ENCODE data around the gene KDR. TPM values are rescaled to one million over a fixed set of nuclear protein-coding genes. Genes with fewer than 3 reads are reported as not detected.

Gene KDR
- total RNA-seq, 2 donors from 2014 or later: not detected

- H3K27ac Mint-ChIP-seq: no peak overlapping the region
- peaks cover 0 to 5% of the 10 kb centered on the region in 2 donors for H3K9me3 Mint-ChIP-seq
- ATAC-seq (no peak), DNase-seq (ENCODE audit: low spot score in 2 of 2) (no peak)
- H3K36me3 Mint-ChIP-seq: no peaks in the 10 kb centered on the region
These were observed 29.4 kb downstream of the KDR start for GRCh38 chr4:55096045-55096444.

GRCh38 chr4:55092504-55092903, 32.9 kb downstream of the KDR start:
- no peaks in the 10 kb centered on the region for H3K36me3 Mint-ChIP-seq
- no peak for DNase-seq (ENCODE audit: low spot score in 2 of 2)

GRCh38 chr4:55089916-55090315, 35.5 kb downstream of the KDR start:
- DNase-seq (ENCODE audit: low spot score in 2 of 2) (no peak), ATAC-seq (no peak)
- no peak overlapping the region for H3K27ac Mint-ChIP-seq
- peaks cover 0 to 5% of the 10 kb centered on the region in 2 donors for H3K9me3 Mint-ChIP-seq
- no peaks in the 10 kb centered on the region for H3K36me3 Mint-ChIP-seq

More at GRCh38 chr4:55092504-55092903, 32.9 kb downstream of the KDR start:
- Mint-ChIP-seq H3K9me3 (peaks cover 0 to 5% of the 10 kb centered on the region in 2 donors), H3K27ac (no peak overlapping the region)
- ATAC-seq: no peak

DNA sequence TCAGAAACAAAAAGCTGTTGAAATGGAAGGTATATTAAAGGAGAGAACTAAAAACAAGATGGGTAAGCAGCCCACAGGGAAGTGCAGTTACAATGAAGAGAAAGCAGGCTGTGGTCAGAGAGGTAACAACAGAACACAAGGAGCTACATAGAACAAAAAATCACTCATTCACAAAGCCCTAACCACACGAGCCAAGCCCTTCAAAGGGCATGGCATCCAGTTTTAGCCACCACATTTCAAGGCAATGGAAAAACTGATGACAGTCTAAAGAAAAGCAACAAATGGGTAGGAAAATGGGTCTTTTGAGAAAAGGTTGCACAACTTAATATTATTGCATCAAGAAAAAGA, 37.5 kb downstream of the KDR start:
- ATAC-seq (peak in 1 of 2 donors; percentile 74), DNase-seq (ENCODE audit: low spot score in 2 of 2) (no peak)
- H3K27ac Mint-ChIP-seq: no peak overlapping the region
- no peaks in the 10 kb centered on the region for H3K36me3 Mint-ChIP-seq
- H3K9me3 Mint-ChIP-seq: peaks cover 0 to 5% of the 10 kb centered on the region in 2 donors

DNA sequence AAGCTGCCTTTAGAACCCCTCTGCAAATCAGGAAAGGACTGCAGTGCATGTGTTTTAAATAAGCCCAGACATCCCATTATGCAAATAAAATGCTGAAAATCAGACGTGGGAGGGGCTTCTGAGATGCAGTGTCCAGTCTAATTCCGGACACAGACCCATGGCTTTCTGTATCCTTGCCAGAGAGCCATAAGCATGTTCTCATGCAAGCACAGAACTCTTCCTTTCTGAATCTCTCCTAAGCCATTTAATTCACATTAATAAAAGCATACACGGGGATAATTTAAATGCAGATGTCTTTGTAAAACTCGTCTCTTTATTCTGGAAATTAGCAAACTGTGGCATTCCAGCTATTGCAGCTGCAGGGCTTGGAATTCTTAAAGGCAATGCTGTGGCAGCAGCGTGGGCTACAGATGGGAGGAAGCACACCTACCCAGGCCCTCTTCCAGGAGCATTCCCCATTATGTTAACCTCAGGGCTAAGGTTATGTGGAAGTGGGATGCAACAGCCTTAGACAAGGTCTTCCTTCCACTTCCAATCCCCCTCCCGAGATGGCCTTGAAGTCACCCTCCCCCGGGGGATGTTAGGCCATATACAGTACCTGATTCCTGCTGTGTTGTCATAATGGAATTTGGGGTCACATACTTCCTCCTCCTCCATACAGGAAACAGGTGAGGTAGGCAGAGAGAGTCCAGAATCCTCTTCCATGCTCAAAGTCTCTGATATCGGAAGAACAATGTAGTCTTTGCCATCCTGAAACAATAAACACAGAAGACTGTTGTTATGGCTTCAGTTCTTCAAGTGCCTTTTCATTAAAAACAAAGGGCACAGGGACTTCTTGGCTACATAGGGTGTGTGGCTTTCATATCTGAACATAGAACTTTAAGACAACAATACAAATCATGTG, 38.1 kb downstream of the KDR start:
- Mint-ChIP-seq H3K36me3 (no peaks in the 10 kb centered on the region), H3K9me3 (peaks cover 0 to 5% of the 10 kb centered on the region in 2 donors), H3K27ac (no peak overlapping the region)
- ATAC-seq (no peak), DNase-seq (ENCODE audit: low spot score in 2 of 2) (no peak)

DNA sequence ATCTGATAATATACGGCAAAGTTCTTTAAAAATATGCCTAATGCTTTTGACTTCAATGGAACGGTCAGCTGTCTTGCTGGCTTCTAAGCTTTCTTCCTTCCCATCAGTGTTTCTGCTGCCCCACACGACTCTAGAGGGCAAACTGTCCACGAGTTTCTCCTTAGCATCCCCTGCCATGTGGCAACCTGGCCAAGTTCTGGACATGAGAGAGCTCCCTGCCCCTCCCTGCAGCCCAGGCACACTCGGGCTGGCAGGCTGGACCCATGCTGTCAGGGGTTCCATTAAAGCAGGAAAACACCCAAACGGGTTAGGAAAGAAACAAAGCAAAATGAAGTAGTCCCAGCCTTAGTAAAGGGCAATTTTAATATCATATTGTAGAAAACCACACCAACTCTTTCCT, 38.8 kb downstream of the KDR start:
- DNase-seq (ENCODE audit: low spot score in 2 of 2) (no peak), ATAC-seq (no peak)
- no peaks in the 10 kb centered on the region for H3K36me3 Mint-ChIP-seq
- no peaks in the 10 kb centered on the region for H3K9me3 Mint-ChIP-seq
- H3K27ac Mint-ChIP-seq: no peak overlapping the region

GRCh38 chr4:55083735-55084134, 41.7 kb downstream of the KDR start:
- no peak overlapping the region for H3K27ac Mint-ChIP-seq
- no peaks in the 10 kb centered on the region for H3K36me3 Mint-ChIP-seq
- ATAC-seq (no peak), DNase-seq (ENCODE audit: low spot score in 2 of 2) (no peak)
- H3K9me3 Mint-ChIP-seq: no peaks in the 10 kb centered on the region

- no peak for DNase-seq (ENCODE audit: low spot score in 2 of 2)
- ATAC-seq: no peak
These were observed 42.6 kb downstream of the KDR start for GRCh38 chr4:55082756-55083155.

GRCh38 chr4:55080174-55080865, 45.1 kb downstream of the KDR start:
- no peak for ATAC-seq
- no peaks in the 10 kb centered on the region for H3K9me3 Mint-ChIP-seq
- no peak for DNase-seq (ENCODE audit: low spot score in 2 of 2)
- no peak overlapping the region for H3K27ac Mint-ChIP-seq
- no peaks in the 10 kb centered on the region for H3K36me3 Mint-ChIP-seq

More at GRCh38 chr4:55082756-55083155, 42.6 kb downstream of the KDR start:
- Mint-ChIP-seq H3K27ac (no peak overlapping the region), H3K9me3 (no peaks in the 10 kb centered on the region), H3K36me3 (no peaks in the 10 kb centered on the region)

DNA sequence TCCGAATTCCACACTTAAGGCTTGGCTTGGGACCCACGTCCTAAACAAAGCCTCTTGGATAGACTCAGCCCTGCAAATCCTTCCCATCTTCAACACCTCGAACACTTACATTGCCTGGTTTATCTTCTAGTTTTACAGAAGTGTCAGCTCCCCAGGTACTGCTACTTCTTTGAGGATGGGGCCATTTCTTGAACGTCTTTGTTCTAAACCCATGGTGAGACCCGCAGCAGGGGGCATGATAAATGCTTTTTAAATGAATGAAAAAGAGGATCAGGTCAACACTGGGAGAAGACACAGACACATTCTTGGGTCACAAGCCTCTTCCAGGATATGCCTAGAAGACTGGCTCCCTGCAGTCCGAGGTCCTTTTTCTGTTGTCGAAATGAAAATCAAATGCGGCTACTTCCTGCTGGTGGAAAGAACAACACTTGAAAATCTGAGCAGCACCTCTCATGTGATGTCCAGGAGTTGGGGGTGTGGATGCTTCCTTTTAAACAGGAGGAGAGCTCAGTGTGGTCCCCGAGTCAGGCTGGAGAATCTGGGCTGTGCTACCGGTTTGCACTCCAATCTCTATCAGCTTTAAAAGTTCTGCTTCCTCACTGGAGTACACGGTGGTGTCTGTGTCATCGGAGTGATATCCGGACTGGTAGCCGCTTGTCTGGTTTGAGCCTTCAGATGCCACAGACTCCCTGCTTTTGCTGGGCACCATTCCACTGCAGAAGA, 45.8 kb downstream of the KDR start:
- DNase-seq (ENCODE audit: low spot score in 2 of 2) (no peak), ATAC-seq (no peak)
- Mint-ChIP-seq H3K36me3 (no peaks in the 10 kb centered on the region), H3K27ac (no peak overlapping the region), H3K9me3 (no peaks in the 10 kb centered on the region)

- Mint-ChIP-seq H3K36me3 (no peaks in the 10 kb centered on the region), H3K27ac (no peak overlapping the region), H3K9me3 (no peaks in the 10 kb centered on the region)
- DNase-seq (ENCODE audit: low spot score in 2 of 2) (no peak), ATAC-seq (no peak)
These were observed 46.4 kb downstream of the KDR start for GRCh38 chr4:55078987-55079386.

GRCh38 chr4:55077577-55077976, 47.8 kb downstream of the KDR start:
- Mint-ChIP-seq H3K9me3 (no peaks in the 10 kb centered on the region), H3K27ac (no peak overlapping the region), H3K36me3 (no peaks in the 10 kb centered on the region)
- ATAC-seq (no peak), DNase-seq (ENCODE audit: low spot score in 2 of 2) (no peak)

DNA sequence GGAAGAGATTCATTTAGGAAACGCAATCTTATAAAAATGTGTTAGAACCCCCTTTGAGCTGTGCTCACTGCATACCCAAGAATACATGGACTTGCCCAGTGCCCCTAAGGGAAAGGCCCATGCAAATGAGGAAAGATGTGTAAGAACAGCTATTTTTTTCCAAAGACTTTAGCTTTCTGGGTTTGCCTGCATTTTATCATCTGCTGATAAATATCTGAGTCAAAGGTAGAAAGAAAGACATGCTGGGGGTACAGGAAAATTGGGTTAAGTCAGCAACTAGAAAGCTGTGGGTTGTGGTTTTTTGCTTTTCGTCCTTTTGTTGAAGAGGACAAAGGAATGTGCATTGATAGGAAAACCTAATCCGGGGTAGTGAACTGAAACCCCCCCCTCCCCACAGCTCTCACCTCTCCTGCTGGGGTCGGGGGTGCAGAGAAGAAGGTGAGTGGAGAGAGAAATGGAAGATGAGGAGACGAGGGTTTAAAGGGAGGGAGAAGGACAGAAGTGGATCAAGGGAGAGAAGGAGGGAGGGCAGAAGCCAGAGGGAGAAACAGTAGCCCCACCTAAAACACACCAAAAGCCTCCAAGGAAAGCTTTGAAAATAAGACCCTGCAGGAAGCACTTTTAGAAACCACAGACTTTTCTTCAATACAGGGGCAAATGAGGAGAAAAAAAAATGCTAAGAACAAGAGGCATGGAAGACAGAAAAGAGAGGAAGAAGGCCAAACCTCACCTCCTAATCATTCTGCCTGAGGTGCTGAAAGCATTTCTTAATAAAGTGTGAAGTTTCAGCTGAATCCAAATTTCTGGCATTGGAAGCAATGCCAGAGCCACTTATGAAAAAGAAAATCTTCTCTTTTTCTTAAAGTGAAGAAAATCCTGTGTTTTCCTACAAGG, 49.3 kb downstream of the KDR start:
- peak; percentile 78 to 93 for ATAC-seq

GRCh38 chr4:55075376-55075775, 50.0 kb downstream of the KDR start:
- Mint-ChIP-seq H3K36me3 (no peaks in the 10 kb centered on the region), H3K27ac (no peak overlapping the region), H3K9me3 (no peaks in the 10 kb centered on the region)
- ATAC-seq: no peak
- DNase-seq (ENCODE audit: low spot score in 2 of 2): no peak

More for the DNA sequence above, 49.3 kb downstream of the KDR start:
- peak in 1 of 2 donors; percentile 5 for DNase-seq (ENCODE audit: low spot score in 2 of 2)
- no peaks in the 10 kb centered on the region for H3K36me3 Mint-ChIP-seq
- H3K9me3 Mint-ChIP-seq: no peaks in the 10 kb centered on the region
- H3K27ac Mint-ChIP-seq: peak overlapping the region in 1 of 2 donors; percentile 93

DNA sequence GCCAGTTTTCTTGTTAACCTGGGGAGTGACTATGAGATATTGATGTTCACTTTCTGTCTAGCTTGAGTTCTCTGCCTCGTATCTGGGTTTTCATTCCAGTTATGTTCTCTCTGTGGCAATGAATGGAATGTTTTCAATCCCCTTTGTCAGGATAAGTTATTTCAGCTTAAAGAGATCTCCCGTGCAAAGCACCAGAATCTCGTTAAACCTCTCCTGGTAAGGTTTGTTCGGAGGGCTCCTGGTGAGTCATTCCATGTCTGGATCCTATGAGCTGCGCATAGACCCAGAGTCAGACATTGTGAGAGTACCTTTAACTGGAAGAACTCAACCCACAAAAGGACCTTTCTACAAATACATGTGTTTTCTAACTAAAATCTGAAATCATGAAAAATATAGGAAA, 51.0 kb downstream of the KDR start:
- no peaks in the 10 kb centered on the region for H3K9me3 Mint-ChIP-seq
- H3K36me3 Mint-ChIP-seq: no peaks in the 10 kb centered on the region
- ATAC-seq (no peak), DNase-seq (ENCODE audit: low spot score in 2 of 2) (no peak)
- no peak overlapping the region for H3K27ac Mint-ChIP-seq

- H3K36me3 Mint-ChIP-seq: no peaks in the 10 kb centered on the region
- H3K27ac Mint-ChIP-seq: no peak overlapping the region
- ATAC-seq (no peak), DNase-seq (ENCODE audit: low spot score in 2 of 2) (no peak)
- no peaks in the 10 kb centered on the region for H3K9me3 Mint-ChIP-seq
These were observed 53.4 kb downstream of the KDR start for GRCh38 chr4:55071951-55072350.

Measured in activated naive CD4-positive, alpha-beta T cell treated with anti-CD3 and anti-CD28 coated beads, Interleukin-2, amount 50 U/mL, for 72 hours (primary cell).